Right atrium auricular region (tissue), 2 donors: ENCODE data around the gene PSMC3. TPM values are rescaled to one million over a fixed set of nuclear protein-coding genes. Genes with fewer than 3 reads are reported as not detected.

Experiments
- DNase-seq: peaks from one replicate; pipeline ENCODE4 v3.0.0-alpha.2; 2019; ENCODE audit warnings: low spot score
- H3K27ac ChIP-seq, 2 donors: fragments of 200-600 bp; sonication (generic); 1 replicate in 1 of 2; 2 replicates in 1 of 2; pipeline ENCODE4 v1.5.1; 2016 to 2019
- H3K27me3 ChIP-seq, 2 donors: fragments of 200-600 bp; sonication (generic); one replicate each; pipeline versions ENCODE4 v1.5.1 to v1.6.0; 2017 to 2019
- H3K36me3 ChIP-seq: fragments of 200-600 bp; sonication (generic); one replicate; pipeline ENCODE4 v1.5.1; 2016
- H3K4me1 ChIP-seq, 2 donors: fragments of 200-600 bp; sonication (generic); one replicate each; pipeline versions ENCODE4 v1.5.1 to v1.6.0; 2017 to 2019
- H3K4me3 ChIP-seq, 2 donors: fragments of 200-600 bp; sonication (generic); 1 replicate in 1 of 2; 2 replicates in 1 of 2; pipeline ENCODE4 v1.5.1; 2017 to 2019; ENCODE audit warnings: mild to moderate bottlenecking in 1 of 2, moderate library complexity in 1 of 2
- H3K9me3 ChIP-seq, 2 donors: fragments of 200-600 bp; sonication (generic); one replicate each; pipeline ENCODE4 v1.5.1; 2019
- total RNA-seq, 2 donors: library from RNA; depleted of rRNA; stranded (reverse); fragments of >200 nt; gene quantifications; one replicate each; pipeline ENCODE4 v1.1.0, GENCODE V29; 2016
- TF ChIP-seq, protein P1 (sequence below), 2 donors: fragments of 200-600 bp; sonication (generic); IDR thresholded peaks; one replicate each; pipeline ENCODE4 v1.5.1; 2019; ENCODE audit warnings: antibody characterized with exemption in 2 of 2

PSMC3 gene
- total RNA-seq, 2 donors from 2014 or later = 130 to 177 TPM

DNA sequence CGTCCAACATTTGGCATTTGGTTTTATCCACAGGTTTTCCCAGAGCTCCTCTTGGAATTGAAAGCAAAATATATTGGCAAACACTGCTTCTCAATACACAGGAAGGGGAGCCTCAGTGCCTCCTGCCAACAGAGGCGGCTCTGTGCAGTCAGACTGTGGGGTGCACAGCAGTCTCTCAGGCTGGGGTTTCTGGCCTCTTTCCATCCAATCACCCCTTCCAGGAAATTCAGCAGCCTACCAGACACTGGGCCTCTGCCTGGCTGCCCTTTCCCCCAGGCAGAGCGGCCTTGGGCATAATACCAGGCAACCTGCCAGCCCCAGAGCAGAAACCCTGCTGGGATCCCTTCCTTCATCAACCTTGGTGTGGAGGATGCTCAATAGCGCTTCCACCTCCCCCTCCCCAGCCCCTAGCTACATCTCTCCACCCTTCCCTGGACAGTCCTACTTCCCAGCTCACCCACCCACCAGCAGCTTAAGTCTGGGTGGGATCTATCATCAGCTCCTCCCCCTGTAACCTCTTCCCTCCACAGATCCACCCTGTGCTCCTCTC is 40.5 kb upstream of the PSMC3 start:
- Histone ChIP-seq H3K4me3 (no peak overlapping the region), H3K4me1 (peaks cover 0 to 34% of the 10 kb centered on the region in 2 donors), H3K27ac (peak overlapping the region; percentile 37 to 50), H3K36me3 (peaks cover 16% of the 10 kb centered on the region), H3K27me3 (no peaks in the 10 kb centered on the region), H3K9me3 (no peaks in the 10 kb centered on the region)
- no peak for DNase-seq
- TF ChIP-seq, protein P1, sequence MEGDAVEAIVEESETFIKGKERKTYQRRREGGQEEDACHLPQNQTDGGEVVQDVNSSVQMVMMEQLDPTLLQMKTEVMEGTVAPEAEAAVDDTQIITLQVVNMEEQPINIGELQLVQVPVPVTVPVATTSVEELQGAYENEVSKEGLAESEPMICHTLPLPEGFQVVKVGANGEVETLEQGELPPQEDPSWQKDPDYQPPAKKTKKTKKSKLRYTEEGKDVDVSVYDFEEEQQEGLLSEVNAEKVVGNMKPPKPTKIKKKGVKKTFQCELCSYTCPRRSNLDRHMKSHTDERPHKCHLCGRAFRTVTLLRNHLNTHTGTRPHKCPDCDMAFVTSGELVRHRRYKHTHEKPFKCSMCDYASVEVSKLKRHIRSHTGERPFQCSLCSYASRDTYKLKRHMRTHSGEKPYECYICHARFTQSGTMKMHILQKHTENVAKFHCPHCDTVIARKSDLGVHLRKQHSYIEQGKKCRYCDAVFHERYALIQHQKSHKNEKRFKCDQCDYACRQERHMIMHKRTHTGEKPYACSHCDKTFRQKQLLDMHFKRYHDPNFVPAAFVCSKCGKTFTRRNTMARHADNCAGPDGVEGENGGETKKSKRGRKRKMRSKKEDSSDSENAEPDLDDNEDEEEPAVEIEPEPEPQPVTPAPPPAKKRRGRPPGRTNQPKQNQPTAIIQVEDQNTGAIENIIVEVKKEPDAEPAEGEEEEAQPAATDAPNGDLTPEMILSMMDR (IDR thresholded peaks at IDR 0.05) = no peak

DNA sequence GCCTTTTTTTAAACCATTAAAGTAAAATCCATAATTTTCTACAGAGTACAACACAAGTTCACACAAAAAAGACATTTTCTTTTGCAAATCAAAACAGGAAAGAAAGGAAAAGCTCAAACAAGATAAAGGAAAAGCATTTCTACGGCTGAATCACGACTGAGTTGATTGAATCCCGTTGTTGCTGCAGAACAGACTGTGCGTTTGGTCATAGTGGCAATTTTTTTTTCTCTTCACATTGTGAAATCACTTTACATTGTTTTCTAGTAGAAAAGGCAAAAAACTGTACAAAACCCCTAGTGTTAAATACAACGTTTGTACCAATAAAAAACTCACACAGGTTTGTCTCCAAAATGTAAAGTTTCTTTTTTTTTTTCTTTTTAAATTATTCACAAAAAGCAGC is 40.0 kb upstream of the PSMC3 start:
- H3K27me3 ChIP-seq = no peaks in the 10 kb centered on the region
- H3K27ac ChIP-seq = peak overlapping the region; percentile 37 to 50
- H3K9me3 ChIP-seq = no peaks in the 10 kb centered on the region
- H3K4me3 ChIP-seq = no peak overlapping the region
- peaks cover 10% of the 10 kb centered on the region for H3K36me3 ChIP-seq
- H3K4me1 ChIP-seq = peaks cover 0 to 34% of the 10 kb centered on the region in 2 donors
- DNase-seq = no peak
- TF ChIP-seq, protein P1 (IDR thresholded peaks at IDR 0.05) = no peak

DNA sequence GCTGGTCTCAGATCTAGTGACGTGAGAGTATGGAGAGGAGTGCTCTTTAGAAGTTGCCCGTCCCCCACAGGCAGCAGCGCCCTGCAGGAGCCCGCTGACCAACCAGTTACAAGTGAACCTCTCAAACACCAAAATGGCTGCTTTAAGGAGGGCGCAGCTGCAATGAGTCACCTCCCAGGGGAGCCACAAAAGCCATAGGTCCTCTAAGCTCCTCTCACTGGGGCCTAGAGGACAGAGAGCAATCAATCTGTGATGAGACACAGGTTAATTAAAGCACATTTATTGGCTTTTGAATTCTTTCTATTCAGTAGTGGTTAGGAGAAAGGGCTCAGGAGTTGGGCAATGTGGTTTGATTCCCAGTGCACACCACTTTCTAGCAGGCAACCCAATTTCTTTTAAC is 38.2 kb upstream of the PSMC3 start:
- no peaks in the 10 kb centered on the region for H3K9me3 ChIP-seq
- DNase-seq = no peak
- TF ChIP-seq, protein P1 (IDR thresholded peaks at IDR 0.05) = no peak
- H3K36me3 ChIP-seq = no peaks in the 10 kb centered on the region
- H3K4me3 ChIP-seq = no peak overlapping the region
- peaks cover 0 to 32% of the 10 kb centered on the region in 2 donors for H3K4me1 ChIP-seq
- no peaks in the 10 kb centered on the region for H3K27me3 ChIP-seq
- no peak overlapping the region for H3K27ac ChIP-seq

DNA sequence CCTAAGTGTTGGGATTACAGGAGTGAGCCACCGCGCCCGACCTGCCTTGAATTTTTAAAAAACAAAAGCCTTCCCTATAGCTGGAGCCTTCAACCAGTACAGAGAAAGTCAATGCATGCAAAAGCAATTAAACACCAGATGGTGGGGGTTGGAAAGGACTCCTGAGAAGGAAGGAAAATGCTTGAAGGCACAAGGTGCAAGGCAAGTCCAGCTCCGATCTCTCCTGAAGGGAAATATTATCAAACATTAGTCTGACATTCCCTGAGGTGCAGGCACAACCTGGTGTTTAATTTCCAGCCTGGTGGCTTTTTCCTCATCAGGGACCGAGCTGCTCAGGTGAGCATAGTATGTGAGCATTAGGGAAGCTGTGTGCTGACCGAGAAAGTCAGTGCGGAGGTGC is 35.6 kb upstream of the PSMC3 start:
- TF ChIP-seq, protein P1 (IDR thresholded peaks at IDR 0.05) = no peak
- Histone ChIP-seq H3K27ac (no peak overlapping the region), H3K4me3 (no peak overlapping the region), H3K27me3 (no peaks in the 10 kb centered on the region), H3K36me3 (no peaks in the 10 kb centered on the region), H3K4me1 (peaks cover 0 to 13% of the 10 kb centered on the region in 2 donors), H3K9me3 (no peaks in the 10 kb centered on the region)
- no peak for DNase-seq

DNA sequence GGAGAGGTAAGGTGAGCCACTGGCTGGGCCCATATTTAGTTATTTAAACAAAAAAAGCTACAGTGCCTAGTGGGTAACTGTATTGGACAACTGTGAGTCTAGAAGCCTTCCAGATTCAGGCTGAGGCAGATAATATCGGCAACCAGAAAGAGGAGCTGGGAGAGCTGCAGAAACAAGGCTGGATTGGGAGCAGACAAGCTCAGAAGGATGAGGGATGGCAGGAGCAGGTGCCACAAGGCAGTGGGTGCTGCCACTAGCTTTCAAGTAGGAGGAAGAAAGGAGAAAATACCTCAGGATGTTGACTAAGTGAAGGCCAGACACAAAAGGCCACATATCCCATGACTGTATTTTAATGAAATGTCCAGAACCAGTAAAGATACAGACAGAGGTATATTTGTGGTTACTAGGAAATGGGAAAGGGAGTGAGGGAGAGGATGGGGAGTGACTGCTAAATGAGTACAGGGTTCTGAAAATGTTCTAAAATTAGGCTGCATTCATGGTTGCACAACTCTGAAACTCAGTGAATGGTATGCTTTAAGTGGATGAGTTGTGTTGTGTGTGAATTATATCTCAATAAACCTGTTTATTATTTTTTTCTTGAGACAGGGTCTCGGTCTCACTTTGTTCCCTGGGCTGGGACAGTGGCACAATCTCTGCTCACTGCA is 34.5 kb upstream of the PSMC3 start:
- Histone ChIP-seq H3K27ac (no peak overlapping the region), H3K4me1 (peaks cover 0 to 5% of the 10 kb centered on the region in 2 donors), H3K36me3 (no peaks in the 10 kb centered on the region), H3K4me3 (no peak overlapping the region), H3K27me3 (no peaks in the 10 kb centered on the region), H3K9me3 (no peaks in the 10 kb centered on the region)
- TF ChIP-seq, protein P1 (IDR thresholded peaks at IDR 0.05) = no peak
- no peak for DNase-seq
